Fibroblast of peridontal ligament (primary cell): ENCODE data around the gene CAV1.

ENCODE experiments used
- DNase-seq: peaks from one replicate; pipeline ENCODE4 v3.0.0-alpha.2; 2010; ENCODE audit errors: extremely low read depth

The CAV1 gene

GRCh38 chr7:116557066-116557585 lies 32.3 kb downstream of the CAV1 start:
- DNase-seq, result no peak

DNA sequence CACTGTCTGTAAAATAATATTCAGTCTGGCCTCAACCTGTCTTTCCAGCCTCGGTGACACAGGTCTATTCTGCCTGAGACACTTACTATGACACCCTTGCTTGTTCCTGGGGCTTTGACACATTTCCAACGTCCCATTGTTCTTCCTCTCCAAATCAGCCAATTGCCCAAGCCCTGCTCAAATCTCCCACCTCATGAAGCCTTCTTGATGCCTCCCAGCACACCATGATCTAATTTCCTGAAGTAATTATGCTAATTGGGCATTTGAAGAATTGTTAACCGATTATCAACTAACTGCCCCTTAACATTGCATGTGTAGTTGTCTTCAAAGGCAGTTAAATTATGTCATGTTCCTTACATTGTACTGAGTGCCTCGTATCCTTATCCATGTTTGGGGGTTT lies 33.1 kb downstream of the CAV1 start:
- no peak for DNase-seq

DNA sequence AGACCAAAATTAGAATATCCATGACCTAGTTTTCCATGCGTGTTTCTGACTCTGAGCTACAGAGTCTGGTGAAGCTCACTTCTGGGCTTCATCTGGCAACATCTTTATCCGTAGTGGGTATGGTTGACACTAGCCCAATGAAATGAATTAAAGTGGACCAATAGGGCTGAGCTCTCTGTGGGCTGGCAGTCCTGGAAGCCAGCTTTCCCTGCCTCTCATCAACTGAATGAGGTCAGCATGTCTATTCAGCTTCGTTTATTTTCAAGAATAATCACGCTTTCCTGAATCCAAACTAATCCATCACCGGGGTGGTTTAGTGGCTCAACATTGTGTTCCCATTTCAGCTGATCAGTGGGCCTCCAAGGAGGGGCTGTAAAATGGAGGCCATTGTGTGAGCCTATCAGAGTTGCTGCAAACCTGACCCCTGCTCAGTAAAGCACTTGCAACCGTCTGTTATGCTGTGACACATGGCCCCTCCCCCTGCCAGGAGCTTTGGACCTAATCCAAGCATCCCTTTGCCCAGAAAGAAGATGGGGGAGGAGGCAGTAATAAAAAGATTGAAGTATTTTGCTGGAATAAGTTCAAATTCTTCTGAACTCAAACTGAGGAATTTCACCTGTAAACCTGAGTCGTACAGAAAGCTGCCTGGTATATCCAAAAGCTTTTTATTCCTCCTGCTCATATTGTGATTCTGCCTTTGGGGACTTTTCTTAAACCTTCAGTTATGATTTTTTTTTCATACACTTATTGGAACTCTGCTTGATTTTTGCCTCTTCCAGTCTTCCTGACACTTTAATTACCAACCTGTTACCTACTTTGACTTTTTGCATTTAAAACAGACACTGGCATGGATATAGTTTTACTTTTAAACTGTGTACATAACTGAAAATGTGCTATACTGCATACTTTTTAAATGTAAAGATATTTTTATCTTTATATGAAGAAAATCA lies 35.5 kb downstream of the CAV1 start:
- DNase-seq, result no peak

GRCh38 chr7:116561697-116562483 lies 37.1 kb downstream of the CAV1 start:
- peak; percentile 83 for DNase-seq

DNA sequence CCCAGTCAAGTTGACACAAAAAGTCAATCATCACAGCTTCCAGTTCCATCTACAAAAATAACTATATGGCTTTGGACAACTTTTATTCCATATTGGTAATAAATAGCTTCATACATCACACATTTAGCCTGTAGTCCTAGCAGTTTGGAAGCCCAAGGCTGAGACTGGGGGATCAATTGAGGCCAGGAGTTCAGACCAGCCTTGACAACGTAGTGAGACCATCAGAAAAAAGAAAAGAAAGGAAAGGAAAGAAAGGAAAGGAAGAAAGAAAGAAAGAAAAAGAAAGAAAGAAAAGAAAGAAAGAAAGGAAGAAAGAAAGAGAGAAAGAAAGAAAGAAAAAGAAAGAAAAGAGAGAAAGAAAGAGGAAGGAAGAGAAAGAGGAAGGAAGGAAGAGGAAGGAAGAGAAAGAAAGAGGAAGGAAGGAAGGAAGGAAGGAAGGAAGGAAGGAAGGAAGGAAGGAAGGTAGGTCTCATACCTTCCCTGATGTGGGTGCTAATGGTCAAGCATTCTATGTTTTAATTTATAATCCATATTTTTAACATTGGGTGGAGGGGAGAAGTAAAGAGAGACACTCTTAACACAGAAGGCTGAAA lies 37.8 kb downstream of the CAV1 start:
- DNase-seq, result no peak

GRCh38 chr7:116565981-116566380 lies 41.1 kb downstream of the CAV1 start:
- DNase-seq, result no peak

DNA sequence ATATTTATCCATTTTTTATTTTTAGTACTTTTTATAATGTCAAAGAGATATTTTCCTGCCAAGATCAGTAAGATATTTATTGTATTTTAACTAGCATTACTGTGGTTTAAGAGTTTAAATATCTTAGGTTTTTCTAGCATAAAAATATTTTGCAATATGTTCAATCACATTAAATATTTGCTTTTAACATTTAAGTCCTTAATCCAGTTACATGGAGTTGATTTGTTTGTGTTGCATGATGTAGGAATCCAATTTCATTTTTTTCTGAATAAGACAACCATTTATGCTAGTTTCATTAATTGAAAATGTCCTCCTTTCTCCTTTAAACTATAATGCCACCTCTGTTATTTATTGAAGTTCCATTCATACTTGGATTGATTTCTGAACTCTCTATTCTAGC lies 41.8 kb downstream of the CAV1 start:
- peak; percentile 48 for DNase-seq

GRCh38 chr7:116569737-116570136 lies 44.9 kb downstream of the CAV1 start:
- peak; percentile 89 for DNase-seq

DNA sequence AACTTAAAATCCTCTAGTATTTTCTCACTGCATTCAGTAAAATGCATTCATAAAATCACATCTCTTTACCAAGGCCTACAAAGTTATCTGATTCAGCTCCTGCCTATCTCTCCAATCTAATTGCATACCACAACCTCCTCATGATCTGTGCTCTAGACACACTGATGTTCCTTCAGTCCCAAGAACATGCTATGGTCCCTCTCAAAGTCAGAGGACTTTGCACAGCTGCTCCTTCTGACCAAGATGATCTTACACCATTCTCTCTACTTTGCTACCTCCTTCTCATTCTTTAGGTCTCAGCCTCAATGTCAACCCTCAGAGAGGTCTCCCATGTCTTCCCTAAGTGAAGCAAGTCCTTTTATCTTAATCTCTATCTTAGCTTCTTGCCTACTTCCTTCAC lies 45.5 kb downstream of the CAV1 start:
- DNase-seq, result no peak

GRCh38 chr7:116571037-116571436 lies 46.2 kb downstream of the CAV1 start:
- DNase-seq, result peak; percentile 95

DNA sequence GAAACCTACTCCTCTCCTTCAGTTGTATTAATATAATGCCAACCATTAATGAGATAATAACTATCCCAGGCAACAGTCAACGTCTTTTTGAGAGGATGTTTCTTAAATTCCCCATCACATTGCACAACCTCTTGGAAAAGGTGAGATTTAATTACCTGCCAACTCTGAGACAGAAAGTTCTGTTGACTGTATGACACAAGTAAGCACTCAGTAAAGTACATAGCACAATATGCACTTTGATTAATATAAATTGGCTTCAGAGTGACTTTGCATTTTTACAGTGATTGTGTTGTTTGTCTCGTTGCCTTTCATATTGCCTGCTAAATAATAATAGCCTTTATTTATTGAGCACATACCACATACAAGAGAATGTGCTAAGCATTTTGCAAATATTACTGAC lies 46.7 kb downstream of the CAV1 start:
- no peak for DNase-seq

- DNase-seq, result no peak
Measured at GRCh38 chr7:116572036-116572435, 47.2 kb downstream of the CAV1 start.

DNA sequence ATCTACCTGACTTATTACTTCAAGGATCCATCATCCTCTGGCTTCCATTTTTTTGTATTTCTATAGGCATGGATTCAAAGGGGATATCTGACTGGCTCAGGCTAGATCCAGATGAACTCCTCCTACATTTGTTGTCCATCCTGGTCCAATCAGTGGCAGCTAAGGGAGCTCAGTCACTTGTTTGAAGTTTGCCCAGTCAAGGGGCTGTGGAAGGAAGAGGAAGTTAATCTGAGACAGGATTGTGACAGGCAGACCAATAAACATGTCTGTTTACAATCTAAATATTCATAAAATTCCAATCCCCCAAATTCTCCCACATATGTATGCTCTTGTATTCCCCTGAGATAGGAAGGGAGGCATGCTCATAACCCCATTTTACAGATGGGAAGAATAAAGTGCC lies 48.7 kb downstream of the CAV1 start:
- DNase-seq, result no peak

GRCh38 chr7:116574025-116574822 lies 49.4 kb downstream of the CAV1 start:
- DNase-seq, result no peak

DNA sequence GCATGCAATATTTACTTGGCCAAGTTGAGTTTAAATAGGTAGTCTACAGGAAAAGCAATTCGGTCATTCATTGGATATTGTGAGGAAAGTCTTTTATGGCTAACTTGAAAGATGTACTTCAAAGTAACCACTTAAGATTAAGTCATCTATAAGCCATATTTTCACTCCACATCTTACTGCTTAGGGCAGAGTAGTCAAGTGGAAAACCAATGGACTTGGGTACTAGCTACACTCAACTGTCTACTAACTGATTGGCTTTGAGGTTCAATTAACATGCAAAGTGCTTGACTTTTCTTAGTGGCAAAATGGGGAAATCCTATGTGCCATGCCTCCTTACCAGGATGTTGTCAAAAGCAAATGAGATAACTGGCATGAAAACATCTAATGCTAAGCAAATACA lies 51.0 kb downstream of the CAV1 start:
- no peak for DNase-seq

DNA sequence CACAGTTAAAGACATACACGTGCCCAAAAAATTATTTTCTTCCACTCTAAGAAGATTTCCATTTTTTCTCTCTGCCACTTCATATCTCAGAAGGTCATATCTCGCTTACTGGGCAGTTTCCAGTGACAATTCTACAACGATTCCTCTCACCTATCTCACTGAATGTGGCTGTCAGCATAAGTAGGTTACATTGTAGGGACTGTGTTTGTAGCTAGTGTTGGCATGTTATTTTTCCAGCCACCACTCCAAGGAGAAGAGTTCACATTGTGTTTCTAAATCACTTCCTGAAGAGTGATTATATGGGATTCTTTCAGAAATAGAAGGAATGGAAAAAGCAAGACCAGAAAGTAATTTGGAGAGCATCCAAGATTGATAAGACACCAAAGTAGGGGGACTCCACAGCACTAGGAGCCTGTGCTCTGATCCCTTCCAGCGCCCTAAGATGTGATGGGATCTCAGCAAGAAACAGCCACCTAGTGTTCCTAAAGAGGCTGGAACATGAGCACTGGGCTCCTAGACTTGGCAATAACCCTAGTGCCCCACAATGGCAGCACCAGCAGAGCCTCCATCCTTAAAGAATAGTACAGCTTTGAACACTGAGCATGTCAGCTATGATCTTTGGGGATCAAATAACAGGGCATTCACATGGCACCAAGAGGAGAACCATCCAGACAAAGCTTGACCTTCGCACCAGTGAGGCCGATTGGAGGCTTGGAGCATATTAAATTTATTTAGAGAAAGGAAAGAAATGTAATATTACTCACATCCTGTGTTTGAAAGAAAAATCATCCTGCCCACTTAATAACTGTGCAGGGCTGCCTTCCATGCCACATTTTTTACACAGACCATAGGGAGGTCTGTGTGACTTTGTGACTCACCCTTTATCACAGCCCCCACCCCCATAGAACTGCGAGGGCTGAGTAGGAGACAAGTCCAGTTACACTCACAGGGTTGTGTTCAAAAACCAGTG lies 51.8 kb downstream of the CAV1 start:
- peak; percentile 91 for DNase-seq

DNA sequence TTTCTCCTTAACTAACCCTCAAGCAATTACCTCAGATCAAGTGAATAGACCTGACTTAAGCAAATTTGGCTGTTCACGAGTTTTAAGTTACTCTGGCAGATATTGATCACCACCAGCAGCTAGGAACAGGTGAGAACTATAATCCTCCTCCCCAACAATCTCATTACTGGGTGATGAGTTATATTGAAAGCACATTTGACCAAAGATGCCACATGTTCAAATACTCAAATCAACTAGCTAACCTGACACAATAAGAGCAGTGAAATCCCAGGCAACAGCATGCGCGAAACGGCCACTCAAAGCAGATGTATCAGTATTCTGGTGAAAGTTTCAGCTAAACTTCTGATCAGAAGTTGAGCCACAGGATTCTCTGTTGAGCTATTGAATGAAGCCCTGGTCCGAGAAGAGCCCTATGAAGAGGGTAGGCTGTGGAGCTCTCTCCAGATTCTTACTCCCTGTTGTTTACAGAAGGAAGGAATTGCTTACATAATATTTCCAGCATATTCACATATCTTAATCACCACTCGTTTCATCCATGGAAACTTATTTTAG lies 52.6 kb downstream of the CAV1 start:
- peak; percentile 70 for DNase-seq

GRCh38 chr7:116578526-116578925 lies 53.7 kb downstream of the CAV1 start:
- no peak for DNase-seq

DNA sequence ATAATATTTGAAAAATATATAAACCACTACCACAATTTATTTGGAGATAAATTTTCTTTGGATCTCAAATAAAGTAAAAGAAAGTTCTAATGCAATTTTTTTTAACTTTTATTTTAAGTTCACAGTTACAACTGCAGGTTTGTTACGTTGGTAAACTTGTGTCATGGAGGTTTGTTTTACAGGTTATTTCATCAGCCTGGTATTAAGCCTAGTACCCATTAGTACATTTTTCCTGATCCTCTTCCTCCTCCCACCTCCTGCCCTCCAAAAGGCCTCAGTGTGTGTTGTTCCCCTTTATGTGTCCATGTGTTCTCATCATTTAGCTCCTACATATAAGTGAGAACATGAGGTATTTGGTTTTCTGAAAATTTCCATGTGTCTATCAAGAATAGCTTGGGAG lies 54.5 kb downstream of the CAV1 start:
- DNase-seq, result no peak

DNA sequence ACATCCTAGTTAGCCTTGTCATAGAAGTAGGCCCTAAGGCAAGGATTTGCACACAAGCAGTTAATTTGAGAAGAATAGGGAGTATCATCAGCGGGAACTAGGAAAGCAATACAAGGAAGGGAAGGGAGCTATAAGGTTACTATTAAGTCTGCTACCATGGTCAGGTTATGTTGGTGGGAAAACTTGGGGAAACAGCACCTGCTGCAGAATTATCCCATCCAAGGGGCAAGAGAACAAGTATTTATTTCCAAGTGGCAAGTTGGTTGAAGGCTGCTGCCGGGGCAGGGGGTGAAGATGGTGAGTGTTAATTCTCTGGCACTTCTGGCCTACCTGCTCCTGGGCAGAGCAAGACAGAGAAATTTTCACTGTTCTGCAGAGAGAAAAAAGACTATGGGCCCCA lies 55.0 kb downstream of the CAV1 start:
- no peak for DNase-seq
